Keratinocyte (primary cell): ENCODE measurements around the gene MFSD1. TPM values are rescaled to one million over a fixed set of nuclear protein-coding genes. Genes with fewer than 3 reads are reported as not detected.

Experiments used
- DNase-seq: peaks from one replicate; pipeline ENCODE4 v3.0.0-alpha.2; 2011; ENCODE audit warnings: low read depth, missing footprints, low spot score
- FAIRE-seq: peaks from 2 replicates; lab custom pipeline; 2011; peaks lifted over from hg19 to GRCh38; lab: Jason Lieb, UNC
- H2AFZ ChIP-seq: 2 replicates; pipeline ENCODE4 v1.6.0; 2012; ENCODE audit warnings: low read length, control low read depth, inconsistent platforms; ENCODE audit not compliant: control insufficient read depth
- H3K27ac ChIP-seq: 2 replicates; pipeline ENCODE4 v1.5.1; 2011; ENCODE audit warnings: low read length; ENCODE audit not compliant: control insufficient read depth, insufficient read depth
- H3K27me3 ChIP-seq: 3 replicates; pipeline ENCODE4 v1.6.0; 2011; ENCODE audit warnings: low read length; ENCODE audit not compliant: control insufficient read depth, insufficient read depth; ENCODE audit errors: extremely low read depth
- H3K36me3 ChIP-seq, 2 experiments: 2 replicates in 1 of 2; 3 replicates in 1 of 2; pipeline ENCODE4 v1.5.1; 2011; ENCODE audit warnings: low read length in 2 of 2, mild to moderate bottlenecking in 1 of 2; ENCODE audit not compliant: control insufficient read depth in 2 of 2, insufficient read depth in 2 of 2; ENCODE audit errors: extremely low read depth in 1 of 2
- H3K4me1 ChIP-seq: 3 replicates; pipeline ENCODE4 v1.5.1; 2011; ENCODE audit warnings: low read length; ENCODE audit not compliant: control insufficient read depth, insufficient read depth; ENCODE audit errors: extremely low read depth
- H3K4me2 ChIP-seq: 3 replicates; pipeline ENCODE4 v1.6.0; 2011; ENCODE audit warnings: low read depth, low read length; ENCODE audit not compliant: control insufficient read depth, insufficient read depth; ENCODE audit errors: extremely low read depth
- H3K4me3 ChIP-seq, 3 experiments: fragments of 200-600 bp in 1 of 3; sonication (generic) in 1 of 3; 2 replicates in 2 of 3; 3 replicates in 1 of 3; pipeline ENCODE4 v1.5.1; 2011 to 2016; ENCODE audit warnings: low read length in 3 of 3, mild to moderate bottlenecking in 3 of 3, control low read depth in 2 of 3, inconsistent platforms in 1 of 3, low read depth in 1 of 3, mixed read lengths in 1 of 3, mixed run types in 1 of 3, moderate library complexity in 1 of 3; ENCODE audit not compliant: control insufficient read depth in 2 of 3, insufficient read depth in 2 of 3; ENCODE audit errors: extremely low read depth in 1 of 3
- H3K79me2 ChIP-seq: 2 replicates; pipeline ENCODE4 v1.6.0; 2012; ENCODE audit warnings: low read length; ENCODE audit not compliant: control insufficient read depth, insufficient read depth
- H3K9ac ChIP-seq: 3 replicates; pipeline ENCODE4 v1.6.0; 2011; ENCODE audit warnings: low read length; ENCODE audit not compliant: control insufficient read depth, insufficient read depth; ENCODE audit errors: extremely low read depth
- H3K9me1 ChIP-seq: 3 replicates; pipeline ENCODE4 v1.6.0; 2011; ENCODE audit warnings: low read length; ENCODE audit not compliant: control insufficient read depth, insufficient read depth; ENCODE audit errors: extremely low read depth
- H3K9me3 ChIP-seq: 2 replicates; pipeline ENCODE4 v1.5.1; 2012; ENCODE audit warnings: low read depth, low read length; ENCODE audit not compliant: control insufficient read depth
- H4K20me1 ChIP-seq: 3 replicates; pipeline ENCODE4 v1.6.0; 2011; ENCODE audit warnings: low read length; ENCODE audit not compliant: control insufficient read depth, insufficient read depth; ENCODE audit errors: extremely low read depth
- CTCF ChIP-seq, 3 experiments: IDR thresholded peaks in 1 of 3; conservative IDR thresholded peaks in 1 of 3; optimal IDR thresholded peaks in 1 of 3; 2 replicates in 2 of 3; 3 replicates in 1 of 3; pipeline versions ENCODE3 to v1.5.1; 2011; ENCODE audit warnings: low read length in 3 of 3, mild to moderate bottlenecking in 3 of 3, moderate library complexity in 2 of 3, control low read depth in 1 of 3, inconsistent platforms in 1 of 3; ENCODE audit not compliant: insufficient read depth in 2 of 3; ENCODE audit errors: extremely low read depth in 1 of 3
- EZH2 ChIP-seq: IDR thresholded peaks from one replicate; pipeline ENCODE4 v1.6.1; 2012; ENCODE audit warnings: inconsistent platforms, mild to moderate bottlenecking, low read length, moderate library complexity
- dilution Hi-C: fragments of 300-500 bp; cut with MboI; formaldehyde crosslinking; loops from one replicate; pipeline ENCODE4 v1.7.0; 2020; ENCODE audit warnings: low sequenced_read_pairs; ENCODE audit not compliant: extremely low pct_ligation_motif_present
- polyA plus RNA-seq, 5 experiments: library from polyadenylated mRNA; depleted of rRNA in 3 of 5; stranded (reverse) in 3 of 5; stranded (forward) in 1 of 5; unstranded in 1 of 5; fragments of >200 nt; gene quantifications; 1 replicate in 1 of 5; 2 replicates in 3 of 5; 3 replicates in 1 of 5; pipeline versions ENCODE4 v1.2.1 to v1.2.3, GENCODE V29; 2011 to 2012; ENCODE audit warnings: missing spikeins in 2 of 5, low read depth in 1 of 5, low replicate concordance in 1 of 5

The MFSD1 gene
- polyA plus RNA-seq, 1 donor (not counting 4 experiments of a cell fraction or from before 2014, with no cell fraction given) = 49.8 TPM

- no peaks in the 10 kb centered on the region for H4K20me1 ChIP-seq
- no peak overlapping the region for H3K9ac ChIP-seq
- H3K4me3 ChIP-seq = no peak overlapping the region
- H3K79me2 ChIP-seq = no peaks in the 10 kb centered on the region
- H2AFZ ChIP-seq = no peak overlapping the region
- no peak overlapping the region for H3K4me2 ChIP-seq
- dilution Hi-C loops = no loop called here
- H3K9me1 ChIP-seq = no peaks in the 10 kb centered on the region
- H3K36me3 ChIP-seq = no peaks in the 10 kb centered on the region
- FAIRE-seq (no peak), DNase-seq (no peak)
- H3K4me1 ChIP-seq = no peaks in the 10 kb centered on the region
- TF ChIP-seq EZH2 (no peak), CTCF (optimal IDR thresholded peaks at IDR 0.05 in 1 of 3, IDR thresholded peaks at IDR 0.05 in 1 of 3, conservative IDR thresholded peaks at IDR 0.05 in 1 of 3; ENCODE audit: extremely low read depth in 1 of 3, insufficient read depth in 2 of 3, low read length in 3 of 3) (no peak)
- H3K27ac ChIP-seq = no peak overlapping the region
- H3K9me3 ChIP-seq = no peaks in the 10 kb centered on the region
- no peaks in the 10 kb centered on the region for H3K27me3 ChIP-seq
Measured at GRCh38 chr3:158755421-158755820, 46.4 kb upstream of the MFSD1 start.

GRCh38 chr3:158761350-158761749 lies 40.5 kb upstream of the MFSD1 start:
- H3K9me1 ChIP-seq = no peaks in the 10 kb centered on the region
- H3K27me3 ChIP-seq = no peaks in the 10 kb centered on the region
- H3K27ac ChIP-seq = no peak overlapping the region
- TF ChIP-seq EZH2 = no peak
- TF ChIP-seq CTCF (optimal IDR thresholded peaks at IDR 0.05 in 1 of 3, IDR thresholded peaks at IDR 0.05 in 1 of 3, conservative IDR thresholded peaks at IDR 0.05 in 1 of 3; ENCODE audit: extremely low read depth in 1 of 3, insufficient read depth in 2 of 3, low read length in 3 of 3) = no peak
- FAIRE-seq (no peak), DNase-seq (no peak)
- no peaks in the 10 kb centered on the region for H3K79me2 ChIP-seq
- no peaks in the 10 kb centered on the region for H3K4me1 ChIP-seq
- no peak overlapping the region for H3K4me2 ChIP-seq
- dilution Hi-C loops = no loop called here
- H3K9ac ChIP-seq = no peak overlapping the region
- H4K20me1 ChIP-seq = no peaks in the 10 kb centered on the region
- no peaks in the 10 kb centered on the region for H3K9me3 ChIP-seq
- no peaks in the 10 kb centered on the region for H3K36me3 ChIP-seq
- no peak overlapping the region for H3K4me3 ChIP-seq
- no peak overlapping the region for H2AFZ ChIP-seq
